ENCODE results near the gene ZNF555.

The ZNF555 gene

GRCh38 chr19:2819540-2820111, 21.6 kb upstream of the ZNF555 start, which contains the start of gene ZNF554:
ZNF554 (plus strand) TSS chr19:2819868; CDS start chr19:2820072, 204 bp downstream.
- TF ChIP-seq CTCF (IDR thresholded peaks at IDR 0.05; ENCODE audit: insufficient read depth, low read depth, low read length, missing control alignments): peak; percentile 85
- DNase-seq (ENCODE audit: low read depth): peak; percentile 96
- H3K4me3 ChIP-seq (ENCODE audit: low read length): peak within 1 kb of the TSS; percentile 82

GRCh38 chr19:2820112-2820702, 21.1 kb upstream of the ZNF555 start:
- DNase-seq (ENCODE audit: low read depth): no peak
- peak overlapping the region; percentile 82 for H3K4me3 ChIP-seq (ENCODE audit: low read length)
- no peak for TF ChIP-seq CTCF (IDR thresholded peaks at IDR 0.05; ENCODE audit: insufficient read depth, low read depth, low read length, missing control alignments)

GRCh38 chr19:2822846-2823245, 18.4 kb upstream of the ZNF555 start:
- TF ChIP-seq CTCF (IDR thresholded peaks at IDR 0.05; ENCODE audit: insufficient read depth, low read depth, low read length, missing control alignments): no peak
- H3K4me3 ChIP-seq (ENCODE audit: low read length): no peak overlapping the region
- no peak for DNase-seq (ENCODE audit: low read depth)

- no peak for TF ChIP-seq CTCF (IDR thresholded peaks at IDR 0.05; ENCODE audit: insufficient read depth, low read depth, low read length, missing control alignments)
- no peak overlapping the region for H3K4me3 ChIP-seq (ENCODE audit: low read length)
- DNase-seq (ENCODE audit: low read depth): no peak
These were observed 17.6 kb upstream of the ZNF555 start for GRCh38 chr19:2823646-2824045.

GRCh38 chr19:2824129-2824528, 17.1 kb upstream of the ZNF555 start:
- H3K4me3 ChIP-seq (ENCODE audit: low read length): no peak overlapping the region
- TF ChIP-seq CTCF (IDR thresholded peaks at IDR 0.05; ENCODE audit: insufficient read depth, low read depth, low read length, missing control alignments): no peak
- DNase-seq (ENCODE audit: low read depth): no peak

GRCh38 chr19:2827022-2827421, 14.3 kb upstream of the ZNF555 start:
- no peak for DNase-seq (ENCODE audit: low read depth)
- no peak overlapping the region for H3K4me3 ChIP-seq (ENCODE audit: low read length)
- TF ChIP-seq CTCF (IDR thresholded peaks at IDR 0.05; ENCODE audit: insufficient read depth, low read depth, low read length, missing control alignments): no peak

Measured in epithelial cell of esophagus (primary cell).